K562 (cell line): ENCODE results near the gene C1QTNF6.

Source experiments
- DPF2 ChIP-seq: fragments of 450-650 bp; IDR thresholded peaks from 2 replicates; pipeline ENCODE4 v1.6.1; 2016
- EZH2 ChIP-seq: IDR thresholded peaks from 2 replicates; pipeline ENCODE4 v1.6.1; 2012; ENCODE audit warnings: low read depth, mild to moderate bottlenecking, inconsistent platforms, low read length, borderline replicate concordance
- MYC ChIP-seq, 2 experiments: fragments of 250-450 bp in 1 of 2; sonication (Bioruptor Pico) in 1 of 2; IDR thresholded peaks; 2 replicates each; pipeline versions ENCODE4 v1.5.1 to v1.6.1; 2012 to 2021; ENCODE audit warnings: low read depth in 2 of 2, borderline replicate concordance in 1 of 2, improper control_type of control experiment in 1 of 2, low read length in 1 of 2, mild to moderate bottlenecking in 1 of 2, moderate library complexity in 1 of 2
- TF ChIP-seq, protein P1 (sequence below): fragments of 250-450 bp; sonication (Bioruptor Pico); IDR thresholded peaks from 2 replicates; pipeline ENCODE4 v1.9.0; 2021; ENCODE audit warnings: mild to moderate bottlenecking, inconsistent platforms
- TF ChIP-seq, protein P2 (sequence below): sonication (generic); formaldehyde crosslinking; IDR thresholded peaks from 2 replicates; pipeline ENCODE4 v1.8.0; 2022; ENCODE audit warnings: mild to moderate bottlenecking, missing genetic modification reagents, borderline replicate concordance

DNA sequence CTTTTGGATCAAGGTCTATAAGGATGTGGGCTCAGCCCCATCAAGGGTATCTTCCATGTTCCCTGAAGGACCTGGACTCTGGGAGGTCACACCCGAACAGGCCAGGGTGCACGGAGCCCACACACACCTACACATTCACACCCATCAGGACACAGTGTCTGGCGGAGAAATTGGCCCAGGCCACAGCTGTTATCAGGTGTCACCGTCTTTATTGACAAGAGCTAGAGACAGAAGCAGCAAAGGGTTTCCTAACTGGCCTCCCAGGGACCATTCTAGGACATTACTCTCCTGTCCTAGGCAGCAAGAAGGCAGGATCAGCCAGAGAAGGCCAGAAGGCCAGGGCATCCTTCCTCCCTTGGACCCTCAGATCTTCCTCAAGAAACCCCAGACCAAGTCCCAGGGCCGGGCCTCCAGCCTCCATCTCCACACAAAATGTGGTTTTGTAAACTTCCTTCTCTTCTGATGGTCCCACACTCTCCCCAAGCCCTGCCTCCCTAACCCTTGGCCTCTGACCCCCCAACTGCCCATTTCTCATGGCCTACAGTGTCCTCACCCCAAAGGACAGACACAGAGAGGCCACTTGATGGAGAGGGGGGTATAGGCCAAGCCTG is 16.1 kb upstream of the C1QTNF6 start:
- TF ChIP-seq MYC (IDR thresholded peaks at IDR 0.05; ENCODE audit: low read depth, low read length) (no peak), MYC (CRISPR knock-in tag; IDR thresholded peaks at IDR 0.05; ENCODE audit: borderline replicate concordance, low read depth) (no peak), EZH2 (no peak), DPF2 (no peak)
- TF ChIP-seq, protein P1, sequence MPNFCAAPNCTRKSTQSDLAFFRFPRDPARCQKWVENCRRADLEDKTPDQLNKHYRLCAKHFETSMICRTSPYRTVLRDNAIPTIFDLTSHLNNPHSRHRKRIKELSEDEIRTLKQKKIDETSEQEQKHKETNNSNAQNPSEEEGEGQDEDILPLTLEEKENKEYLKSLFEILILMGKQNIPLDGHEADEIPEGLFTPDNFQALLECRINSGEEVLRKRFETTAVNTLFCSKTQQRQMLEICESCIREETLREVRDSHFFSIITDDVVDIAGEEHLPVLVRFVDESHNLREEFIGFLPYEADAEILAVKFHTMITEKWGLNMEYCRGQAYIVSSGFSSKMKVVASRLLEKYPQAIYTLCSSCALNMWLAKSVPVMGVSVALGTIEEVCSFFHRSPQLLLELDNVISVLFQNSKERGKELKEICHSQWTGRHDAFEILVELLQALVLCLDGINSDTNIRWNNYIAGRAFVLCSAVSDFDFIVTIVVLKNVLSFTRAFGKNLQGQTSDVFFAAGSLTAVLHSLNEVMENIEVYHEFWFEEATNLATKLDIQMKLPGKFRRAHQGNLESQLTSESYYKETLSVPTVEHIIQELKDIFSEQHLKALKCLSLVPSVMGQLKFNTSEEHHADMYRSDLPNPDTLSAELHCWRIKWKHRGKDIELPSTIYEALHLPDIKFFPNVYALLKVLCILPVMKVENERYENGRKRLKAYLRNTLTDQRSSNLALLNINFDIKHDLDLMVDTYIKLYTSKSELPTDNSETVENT (CRISPR knock-in tag) = no peak
- TF ChIP-seq, protein P2, sequence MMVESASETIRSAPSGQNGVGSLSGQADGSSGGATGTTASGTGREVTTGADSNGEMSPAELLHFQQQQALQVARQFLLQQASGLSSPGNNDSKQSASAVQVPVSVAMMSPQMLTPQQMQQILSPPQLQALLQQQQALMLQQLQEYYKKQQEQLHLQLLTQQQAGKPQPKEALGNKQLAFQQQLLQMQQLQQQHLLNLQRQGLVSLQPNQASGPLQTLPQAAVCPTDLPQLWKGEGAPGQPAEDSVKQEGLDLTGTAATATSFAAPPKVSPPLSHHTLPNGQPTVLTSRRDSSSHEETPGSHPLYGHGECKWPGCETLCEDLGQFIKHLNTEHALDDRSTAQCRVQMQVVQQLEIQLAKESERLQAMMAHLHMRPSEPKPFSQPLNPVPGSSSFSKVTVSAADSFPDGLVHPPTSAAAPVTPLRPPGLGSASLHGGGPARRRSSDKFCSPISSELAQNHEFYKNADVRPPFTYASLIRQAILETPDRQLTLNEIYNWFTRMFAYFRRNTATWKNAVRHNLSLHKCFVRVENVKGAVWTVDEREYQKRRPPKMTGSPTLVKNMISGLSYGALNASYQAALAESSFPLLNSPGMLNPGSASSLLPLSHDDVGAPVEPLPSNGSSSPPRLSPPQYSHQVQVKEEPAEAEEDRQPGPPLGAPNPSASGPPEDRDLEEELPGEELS (CRISPR knock-in tag) = no peak
